ENCODE measurements around the gene TPM2.

DNA sequence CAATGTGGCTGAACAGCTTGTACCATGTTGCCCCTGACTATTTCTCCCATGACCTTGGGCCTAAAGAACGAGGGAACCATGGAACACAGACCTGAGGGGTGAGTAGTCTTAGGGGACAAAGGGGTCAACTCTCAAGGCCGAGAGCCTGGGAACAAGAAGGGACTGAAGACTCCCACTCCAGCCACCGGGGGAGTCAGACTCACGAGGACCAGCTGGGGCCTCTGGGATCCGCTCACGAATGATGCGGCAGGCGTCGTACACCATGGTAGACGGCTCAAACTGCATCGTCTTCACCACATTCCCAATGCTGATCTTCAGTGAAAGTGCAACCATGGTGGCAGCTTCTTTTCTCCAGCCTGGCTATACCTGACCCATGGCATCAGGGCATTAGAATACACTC is 35.6 kb upstream of the TPM2 start:
- TF ChIP-seq, protein P1, sequence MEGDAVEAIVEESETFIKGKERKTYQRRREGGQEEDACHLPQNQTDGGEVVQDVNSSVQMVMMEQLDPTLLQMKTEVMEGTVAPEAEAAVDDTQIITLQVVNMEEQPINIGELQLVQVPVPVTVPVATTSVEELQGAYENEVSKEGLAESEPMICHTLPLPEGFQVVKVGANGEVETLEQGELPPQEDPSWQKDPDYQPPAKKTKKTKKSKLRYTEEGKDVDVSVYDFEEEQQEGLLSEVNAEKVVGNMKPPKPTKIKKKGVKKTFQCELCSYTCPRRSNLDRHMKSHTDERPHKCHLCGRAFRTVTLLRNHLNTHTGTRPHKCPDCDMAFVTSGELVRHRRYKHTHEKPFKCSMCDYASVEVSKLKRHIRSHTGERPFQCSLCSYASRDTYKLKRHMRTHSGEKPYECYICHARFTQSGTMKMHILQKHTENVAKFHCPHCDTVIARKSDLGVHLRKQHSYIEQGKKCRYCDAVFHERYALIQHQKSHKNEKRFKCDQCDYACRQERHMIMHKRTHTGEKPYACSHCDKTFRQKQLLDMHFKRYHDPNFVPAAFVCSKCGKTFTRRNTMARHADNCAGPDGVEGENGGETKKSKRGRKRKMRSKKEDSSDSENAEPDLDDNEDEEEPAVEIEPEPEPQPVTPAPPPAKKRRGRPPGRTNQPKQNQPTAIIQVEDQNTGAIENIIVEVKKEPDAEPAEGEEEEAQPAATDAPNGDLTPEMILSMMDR (IDR thresholded peaks at IDR 0.05): no peak
- no peak for TF ChIP-seq TCF7L2 (IDR thresholded peaks at IDR 0.05; ENCODE audit: low read depth, low read length)
- TF ChIP-seq POLR2AphosphoS5 (IDR thresholded peaks at IDR 0.05; ENCODE audit: low read depth, low read length): no peak
- TF ChIP-seq, protein P2, sequence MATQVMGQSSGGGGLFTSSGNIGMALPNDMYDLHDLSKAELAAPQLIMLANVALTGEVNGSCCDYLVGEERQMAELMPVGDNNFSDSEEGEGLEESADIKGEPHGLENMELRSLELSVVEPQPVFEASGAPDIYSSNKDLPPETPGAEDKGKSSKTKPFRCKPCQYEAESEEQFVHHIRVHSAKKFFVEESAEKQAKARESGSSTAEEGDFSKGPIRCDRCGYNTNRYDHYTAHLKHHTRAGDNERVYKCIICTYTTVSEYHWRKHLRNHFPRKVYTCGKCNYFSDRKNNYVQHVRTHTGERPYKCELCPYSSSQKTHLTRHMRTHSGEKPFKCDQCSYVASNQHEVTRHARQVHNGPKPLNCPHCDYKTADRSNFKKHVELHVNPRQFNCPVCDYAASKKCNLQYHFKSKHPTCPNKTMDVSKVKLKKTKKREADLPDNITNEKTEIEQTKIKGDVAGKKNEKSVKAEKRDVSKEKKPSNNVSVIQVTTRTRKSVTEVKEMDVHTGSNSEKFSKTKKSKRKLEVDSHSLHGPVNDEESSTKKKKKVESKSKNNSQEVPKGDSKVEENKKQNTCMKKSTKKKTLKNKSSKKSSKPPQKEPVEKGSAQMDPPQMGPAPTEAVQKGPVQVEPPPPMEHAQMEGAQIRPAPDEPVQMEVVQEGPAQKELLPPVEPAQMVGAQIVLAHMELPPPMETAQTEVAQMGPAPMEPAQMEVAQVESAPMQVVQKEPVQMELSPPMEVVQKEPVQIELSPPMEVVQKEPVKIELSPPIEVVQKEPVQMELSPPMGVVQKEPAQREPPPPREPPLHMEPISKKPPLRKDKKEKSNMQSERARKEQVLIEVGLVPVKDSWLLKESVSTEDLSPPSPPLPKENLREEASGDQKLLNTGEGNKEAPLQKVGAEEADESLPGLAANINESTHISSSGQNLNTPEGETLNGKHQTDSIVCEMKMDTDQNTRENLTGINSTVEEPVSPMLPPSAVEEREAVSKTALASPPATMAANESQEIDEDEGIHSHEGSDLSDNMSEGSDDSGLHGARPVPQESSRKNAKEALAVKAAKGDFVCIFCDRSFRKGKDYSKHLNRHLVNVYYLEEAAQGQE (IDR thresholded peaks at IDR 0.05; ENCODE audit: insufficient read depth in 1 of 2, low read depth in 2 of 2, low read length in 1 of 2): no peak

Data from Panc1 (cell line).